Central memory CD8-positive, alpha-beta T cell (primary cell): ENCODE results near the gene FAM43A.

ENCODE experiments used
- ATAC-seq: fragments of 150-1000 bp; cut with Tn5 transposase; replicated peaks from 2 replicates; pipeline ENCODE4 v1.10.0; 2022; ENCODE audit warnings: mild to moderate bottlenecking, moderate FRiP score, moderate number of reproducible peaks; ENCODE audit not compliant: poor library complexity, severe bottlenecking; ENCODE audit errors: extremely low read depth
- DNase-seq, 2 donors: peaks; one replicate each; pipeline ENCODE4 v3.0.0; 2021; ENCODE audit warnings: low spot score in 2 of 2
- H3K27ac Mint-ChIP-seq: one replicate; pipeline ENCODE4 v1.8.0; 2022; ENCODE audit warnings: low read depth, mild to moderate bottlenecking, moderate library complexity, mixed read lengths
- H3K27me3 Mint-ChIP-seq: one replicate; pipeline ENCODE4 v1.8.0; 2022; ENCODE audit warnings: mixed read lengths
- H3K36me3 Mint-ChIP-seq: one replicate; pipeline ENCODE4 v1.8.0; 2022; ENCODE audit warnings: mild to moderate bottlenecking, moderate library complexity, mixed read lengths; ENCODE audit not compliant: insufficient read depth
- H3K4me1 Mint-ChIP-seq: one replicate; pipeline ENCODE4 v1.8.0; 2022; ENCODE audit warnings: mixed read lengths
- H3K4me3 Mint-ChIP-seq: one replicate; pipeline ENCODE4 v1.8.0; 2022; ENCODE audit warnings: mild to moderate bottlenecking, moderate library complexity, mixed read lengths
- H3K9me3 Mint-ChIP-seq: one replicate; pipeline ENCODE4 v1.8.0; 2022; ENCODE audit warnings: mixed read lengths

FAM43A gene

GRCh38 chr3:194696702-194697101 is 11.0 kb downstream of the FAM43A start:
- Mint-ChIP-seq H3K4me1 (no peaks in the 10 kb centered on the region), H3K27me3 (peaks cover 23% of the 10 kb centered on the region), H3K27ac (no peak overlapping the region), H3K36me3 (peaks cover 1% of the 10 kb centered on the region), H3K9me3 (no peaks in the 10 kb centered on the region), H3K4me3 (no peak overlapping the region)
- DNase-seq (no peak), ATAC-seq (no peak)

GRCh38 chr3:194702545-194702944 is 16.9 kb downstream of the FAM43A start:
- Mint-ChIP-seq H3K27ac (no peak overlapping the region), H3K36me3 (no peaks in the 10 kb centered on the region), H3K9me3 (no peaks in the 10 kb centered on the region), H3K4me3 (no peak overlapping the region), H3K27me3 (peaks cover 17% of the 10 kb centered on the region), H3K4me1 (no peaks in the 10 kb centered on the region)
- DNase-seq: no peak
- no peak for ATAC-seq

GRCh38 chr3:194705227-194705626 is 19.5 kb downstream of the FAM43A start:
- peaks cover 12% of the 10 kb centered on the region for H3K27me3 Mint-ChIP-seq
- no peaks in the 10 kb centered on the region for H3K9me3 Mint-ChIP-seq
- H3K36me3 Mint-ChIP-seq: no peaks in the 10 kb centered on the region
- no peaks in the 10 kb centered on the region for H3K4me1 Mint-ChIP-seq
- no peak overlapping the region for H3K27ac Mint-ChIP-seq
- no peak overlapping the region for H3K4me3 Mint-ChIP-seq
- no peak for DNase-seq
- ATAC-seq: no peak

- Mint-ChIP-seq H3K9me3 (no peaks in the 10 kb centered on the region), H3K36me3 (no peaks in the 10 kb centered on the region), H3K27me3 (peaks cover 12% of the 10 kb centered on the region), H3K27ac (no peak overlapping the region), H3K4me3 (no peak overlapping the region), H3K4me1 (no peaks in the 10 kb centered on the region)
- ATAC-seq: no peak
- no peak for DNase-seq
These were observed 20.1 kb downstream of the FAM43A start for GRCh38 chr3:194705761-194706160.

GRCh38 chr3:194707147-194707540 is 21.5 kb downstream of the FAM43A start:
- Mint-ChIP-seq H3K27me3 (peaks cover 7% of the 10 kb centered on the region), H3K27ac (no peak overlapping the region), H3K36me3 (peaks cover 2% of the 10 kb centered on the region), H3K4me3 (no peak overlapping the region), H3K9me3 (no peaks in the 10 kb centered on the region), H3K4me1 (no peaks in the 10 kb centered on the region)
- DNase-seq (no peak), ATAC-seq (no peak)

GRCh38 chr3:194711286-194711685 is 25.6 kb downstream of the FAM43A start:
- no peak overlapping the region for H3K4me3 Mint-ChIP-seq
- H3K4me1 Mint-ChIP-seq: peaks cover 8% of the 10 kb centered on the region
- H3K27ac Mint-ChIP-seq: no peak overlapping the region
- DNase-seq: no peak
- no peak for ATAC-seq
- H3K27me3 Mint-ChIP-seq: no peaks in the 10 kb centered on the region
- H3K36me3 Mint-ChIP-seq: peaks cover 6% of the 10 kb centered on the region
- H3K9me3 Mint-ChIP-seq: no peaks in the 10 kb centered on the region

GRCh38 chr3:194711913-194712312 is 26.2 kb downstream of the FAM43A start:
- Mint-ChIP-seq H3K27me3 (no peaks in the 10 kb centered on the region), H3K9me3 (no peaks in the 10 kb centered on the region), H3K36me3 (peaks cover 6% of the 10 kb centered on the region), H3K4me3 (no peak overlapping the region), H3K27ac (no peak overlapping the region), H3K4me1 (peaks cover 8% of the 10 kb centered on the region)
- DNase-seq (no peak), ATAC-seq (no peak)

- DNase-seq: no peak
These were observed 27.8 kb downstream of the FAM43A start for GRCh38 chr3:194713299-194714136.

GRCh38 chr3:194714137-194714455 is 28.4 kb downstream of the FAM43A start:
- no peak overlapping the region for H3K27ac Mint-ChIP-seq
- no peak for DNase-seq
- no peaks in the 10 kb centered on the region for H3K27me3 Mint-ChIP-seq
- no peak for ATAC-seq
- no peak overlapping the region for H3K4me3 Mint-ChIP-seq
- peaks cover 6% of the 10 kb centered on the region for H3K36me3 Mint-ChIP-seq
- H3K4me1 Mint-ChIP-seq: peaks cover 8% of the 10 kb centered on the region
- no peaks in the 10 kb centered on the region for H3K9me3 Mint-ChIP-seq

More at GRCh38 chr3:194713299-194714136, 27.8 kb downstream of the FAM43A start:
- no peaks in the 10 kb centered on the region for H3K27me3 Mint-ChIP-seq
- H3K9me3 Mint-ChIP-seq: no peaks in the 10 kb centered on the region
- H3K4me1 Mint-ChIP-seq: peaks cover 8% of the 10 kb centered on the region
- H3K4me3 Mint-ChIP-seq: no peak overlapping the region
- peaks cover 6% of the 10 kb centered on the region for H3K36me3 Mint-ChIP-seq
- no peak for ATAC-seq
- H3K27ac Mint-ChIP-seq: no peak overlapping the region

- Mint-ChIP-seq H3K27ac (peak overlapping the region; percentile 85), H3K36me3 (peaks cover 6% of the 10 kb centered on the region), H3K9me3 (no peaks in the 10 kb centered on the region), H3K27me3 (no peaks in the 10 kb centered on the region), H3K4me3 (no peak overlapping the region), H3K4me1 (peaks cover 8% of the 10 kb centered on the region)
- ATAC-seq (no peak), DNase-seq (no peak)
These were observed 28.9 kb downstream of the FAM43A start for GRCh38 chr3:194714564-194714963.

- Mint-ChIP-seq H3K36me3 (peaks cover 6% of the 10 kb centered on the region), H3K4me3 (no peak overlapping the region), H3K4me1 (peaks cover 8% of the 10 kb centered on the region), H3K27me3 (no peaks in the 10 kb centered on the region), H3K9me3 (no peaks in the 10 kb centered on the region), H3K27ac (peak overlapping the region; percentile 85)
- DNase-seq: peak in 1 of 2 donors; percentile 19
- ATAC-seq: peak; percentile 93
These were observed 29.5 kb downstream of the FAM43A start for GRCh38 chr3:194715022-194715800.

- H3K27me3 Mint-ChIP-seq: no peaks in the 10 kb centered on the region
- H3K4me3 Mint-ChIP-seq: no peak overlapping the region
- peaks cover 4% of the 10 kb centered on the region for H3K36me3 Mint-ChIP-seq
- peaks cover 8% of the 10 kb centered on the region for H3K4me1 Mint-ChIP-seq
- ATAC-seq (no peak), DNase-seq (no peak)
- no peaks in the 10 kb centered on the region for H3K9me3 Mint-ChIP-seq
- no peak overlapping the region for H3K27ac Mint-ChIP-seq
These were observed 32.4 kb downstream of the FAM43A start for GRCh38 chr3:194718079-194718478.

- H3K27me3 Mint-ChIP-seq: no peaks in the 10 kb centered on the region
- no peak overlapping the region for H3K27ac Mint-ChIP-seq
- H3K4me3 Mint-ChIP-seq: no peak overlapping the region
- ATAC-seq (no peak), DNase-seq (no peak)
- H3K9me3 Mint-ChIP-seq: no peaks in the 10 kb centered on the region
- H3K36me3 Mint-ChIP-seq: peaks cover 4% of the 10 kb centered on the region
- H3K4me1 Mint-ChIP-seq: peaks cover 5% of the 10 kb centered on the region
These were observed 34.4 kb downstream of the FAM43A start for GRCh38 chr3:194720048-194720447.
